NT2/D1 (cell line): ENCODE measurements around the gene DALRD3.

ENCODE experiments used
- SUZ12 ChIP-seq: IDR thresholded peaks from 2 replicates; pipeline ENCODE4 v1.6.1; 2011; ENCODE audit not compliant: insufficient read length, insufficient read depth; ENCODE audit errors: extremely low read depth
- YY1 ChIP-seq: IDR thresholded peaks from 2 replicates; pipeline ENCODE4 v1.6.1; 2011; ENCODE audit not compliant: insufficient read length, insufficient read depth
- ZNF274 ChIP-seq: IDR thresholded peaks from 2 replicates; pipeline ENCODE4 v1.6.1; 2011; ENCODE audit warnings: mild to moderate bottlenecking, low read depth, low read length

DNA sequence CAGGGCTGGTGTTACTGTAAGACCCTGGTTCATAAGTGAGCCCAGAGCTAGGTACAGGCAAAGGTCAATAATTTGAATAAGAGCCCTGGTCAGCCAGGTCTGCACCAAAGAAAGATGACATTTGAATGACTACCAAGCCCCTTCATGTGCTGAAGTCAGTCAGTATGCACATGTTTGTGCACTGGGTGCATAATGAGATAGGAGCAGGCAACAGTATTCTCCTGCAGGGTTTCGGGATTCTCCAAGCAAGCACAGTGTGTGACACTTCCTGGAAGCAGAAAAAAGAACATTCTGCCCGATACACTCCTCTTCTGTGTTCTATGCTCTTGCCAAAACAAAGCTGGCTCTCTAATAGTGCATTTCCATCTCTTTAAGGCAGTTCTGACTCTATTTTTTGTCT is 16.3 kb upstream of the DALRD3 start:
- TF ChIP-seq ZNF274 (no peak), SUZ12 (no peak), YY1 (no peak)
